Inflammatory macrophage (primary cell): Measurements from ENCODE around the gene LYVE1.

Source experiments
- DNase-seq, 2 donors: peaks; one replicate each; pipeline ENCODE4 v3.0.0-alpha.2; 2020 to 2022

LYVE1 gene

GRCh38 chr11:10522276-10522675 is 46.2 kb downstream of the LYVE1 start:
- no peak for DNase-seq

DNA sequence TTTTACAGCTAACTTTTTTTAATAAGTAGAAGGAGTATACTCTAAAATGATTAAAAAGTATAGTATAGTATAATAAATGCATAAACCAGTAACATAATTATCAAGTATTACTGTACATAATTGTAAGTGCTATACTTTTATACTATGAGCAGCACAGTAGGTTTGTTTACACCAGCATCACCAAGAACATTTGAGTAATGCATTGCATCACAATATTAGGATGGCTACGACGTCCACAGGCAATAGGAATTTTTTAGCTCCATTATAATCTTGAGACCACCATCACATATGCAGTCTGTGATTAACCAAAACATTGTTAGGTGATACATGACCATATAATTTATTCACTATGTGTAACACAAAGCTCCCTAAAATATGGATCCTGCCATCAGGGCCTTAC is 47.9 kb downstream of the LYVE1 start:
- no peak for DNase-seq

DNA sequence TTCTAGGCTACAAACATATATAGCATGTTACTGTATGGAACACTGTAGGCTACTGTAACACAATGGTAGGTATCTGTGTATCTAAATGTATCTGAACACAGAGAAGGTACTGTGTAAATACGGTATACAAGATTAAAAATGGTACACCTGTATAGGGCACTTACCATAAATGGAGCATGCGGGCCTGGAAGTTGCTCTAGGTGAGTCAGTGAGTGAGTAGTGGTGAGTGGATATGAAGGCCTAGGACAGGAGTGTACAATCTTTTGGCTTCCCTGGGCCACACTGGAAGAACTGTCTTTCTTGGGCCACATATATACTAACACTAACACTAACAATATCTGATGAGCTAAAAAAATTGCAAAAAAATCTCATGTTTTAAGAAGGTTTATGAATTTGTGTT is 48.8 kb downstream of the LYVE1 start:
- DNase-seq: no peak

DNA sequence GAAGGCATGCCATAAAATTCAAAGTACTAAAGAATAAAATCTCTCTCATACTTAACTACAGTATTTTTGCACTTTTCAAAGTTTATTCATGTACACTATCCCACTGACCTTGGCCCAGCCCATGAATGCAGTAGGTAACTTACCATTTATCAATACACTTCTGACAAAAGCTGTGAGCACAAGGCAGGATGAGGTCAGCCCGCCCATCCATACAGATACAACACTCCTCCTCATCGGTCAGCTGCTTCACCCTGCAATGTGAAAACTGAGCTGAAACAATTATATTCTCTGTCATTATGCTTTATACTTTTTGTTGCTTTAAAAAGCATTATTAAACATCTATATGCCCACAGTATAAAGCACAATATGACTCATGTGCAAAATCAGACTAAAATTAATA is 49.6 kb downstream of the LYVE1 start:
- no peak for DNase-seq

GRCh38 chr11:10518123-10518522 is 50.3 kb downstream of the LYVE1 start:
- no peak for DNase-seq

- no peak for DNase-seq
Observed at GRCh38 chr11:10515418-10515817, 53.0 kb downstream of the LYVE1 start.

GRCh38 chr11:10514709-10515108 is 53.8 kb downstream of the LYVE1 start:
- no peak for DNase-seq

DNA sequence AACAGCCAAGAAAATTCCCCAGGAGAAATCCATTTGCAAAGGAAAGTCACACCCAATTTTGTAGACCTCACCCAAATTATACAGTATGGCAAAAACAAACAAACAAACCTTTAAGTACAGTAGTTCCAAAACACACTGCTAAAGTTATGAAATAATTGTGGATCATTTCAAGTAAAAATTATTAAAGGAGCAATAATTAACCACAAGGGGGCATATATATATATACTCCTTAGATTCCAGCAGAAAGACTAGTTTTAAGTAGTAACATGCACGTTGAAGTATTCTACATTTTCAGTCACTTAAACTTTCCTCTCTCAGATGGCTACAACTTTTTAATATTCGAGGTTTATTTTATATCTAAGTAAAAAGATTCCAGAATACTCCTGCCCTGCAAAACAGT is 54.3 kb downstream of the LYVE1 start:
- DNase-seq: peak in 1 of 2 donors; percentile 65

GRCh38 chr11:10511181-10511621 is 57.3 kb downstream of the LYVE1 start:
- DNase-seq: no peak
